Measurements from ENCODE around the gene KCNJ15. TPM values are rescaled to one million over a fixed set of nuclear protein-coding genes. Genes with fewer than 3 reads are reported as not detected.

Gene KCNJ15
- total RNA-seq, 1 experiment from 2014 or later = not detected

GRCh38 chr21:38321568-38321967 is 64.8 kb downstream of the KCNJ15 start:
- Histone ChIP-seq H3K36me3 (ENCODE audit: control insufficient read depth, insufficient read depth, low read length) (no peaks in the 10 kb centered on the region), H3K9me3 (0 out of 2 replicates have a peak, but pooled peaks cover 3% of the 10 kb centered on the region), H3K27me3 (replicated peaks; ENCODE audit: control insufficient read depth, insufficient read depth, low read length) (no peaks in the 10 kb centered on the region), H3K4me1 (no peaks in the 10 kb centered on the region), H3K4me3 (ENCODE audit: low read depth, low read length) (no peak overlapping the region)
- ChIA-PET CTCF (no interaction called here), POLR2A (no interaction called here)
- Mint-ChIP-seq H3K27ac (ENCODE audit: unreplicated experiment) (no peak overlapping the region), H3K27me3 (ENCODE audit: insufficient read depth, unreplicated experiment) (no peaks in the 10 kb centered on the region), H3K36me3 (ENCODE audit: insufficient read depth, unreplicated experiment) (no peaks in the 10 kb centered on the region), H3K9me3 (ENCODE audit: unreplicated experiment) (no peaks in the 10 kb centered on the region), H3K4me1 (ENCODE audit: low read depth, unreplicated experiment) (no peaks in the 10 kb centered on the region), H3K4me3 (ENCODE audit: unreplicated experiment) (no peak overlapping the region)
- DNase-seq = no peak
- no peak for TF ChIP-seq CTCF (IDR thresholded peaks at IDR 0.05; ENCODE audit: insufficient read depth in 1 of 2, low read depth in 1 of 2, low read length in 1 of 2, severe bottlenecking in 1 of 2, unreplicated experiment in 1 of 2)
- intact Hi-C loops (cut with micrococcal nuclease; ENCODE audit: unreplicated experiment) = no loop called here
- BruUV-seq (replicated peaks) = no TSS peak

GRCh38 chr21:38322311-38322950 is 65.6 kb downstream of the KCNJ15 start:
- POLR2A ChIA-PET = no interaction called here
- Mint-ChIP-seq H3K4me3 (ENCODE audit: unreplicated experiment) (no peak overlapping the region), H3K27ac (ENCODE audit: unreplicated experiment) (no peak overlapping the region), H3K4me1 (ENCODE audit: low read depth, unreplicated experiment) (no peaks in the 10 kb centered on the region), H3K9me3 (ENCODE audit: unreplicated experiment) (no peaks in the 10 kb centered on the region), H3K36me3 (ENCODE audit: insufficient read depth, unreplicated experiment) (no peaks in the 10 kb centered on the region), H3K27me3 (ENCODE audit: insufficient read depth, unreplicated experiment) (no peaks in the 10 kb centered on the region)
- Histone ChIP-seq H3K27me3 (replicated peaks; ENCODE audit: control insufficient read depth, insufficient read depth, low read length) (no peaks in the 10 kb centered on the region), H3K9me3 (0 out of 2 replicates have a peak, but pooled peaks cover 3% of the 10 kb centered on the region), H3K4me1 (no peaks in the 10 kb centered on the region), H3K36me3 (ENCODE audit: control insufficient read depth, insufficient read depth, low read length) (no peaks in the 10 kb centered on the region), H3K4me3 (ENCODE audit: low read depth, low read length) (no peak overlapping the region)
- CTCF ChIA-PET = interaction anchor here (1.0 kb wide), 1 partner anchor 135 kb away, joined by 3 read pairs; no protein-coding TSS in a partner anchor
- no peak for DNase-seq
- no TSS peak for BruUV-seq (replicated peaks)
- TF ChIP-seq CTCF (IDR thresholded peaks at IDR 0.05; ENCODE audit: insufficient read depth in 1 of 2, low read depth in 1 of 2, low read length in 1 of 2, severe bottlenecking in 1 of 2, unreplicated experiment in 1 of 2) = no peak
- intact Hi-C loops (cut with micrococcal nuclease; ENCODE audit: unreplicated experiment) = no loop called here

GRCh38 chr21:38323721-38324531 is 67.1 kb downstream of the KCNJ15 start:
- ChIA-PET CTCF (interaction anchor here (1.0 kb wide), 1 partner anchor 136 kb away, joined by 3 read pairs; no protein-coding TSS in a partner anchor), POLR2A (no interaction called here)
- Mint-ChIP-seq H3K36me3 (ENCODE audit: insufficient read depth, unreplicated experiment) (no peaks in the 10 kb centered on the region), H3K9me3 (ENCODE audit: unreplicated experiment) (no peaks in the 10 kb centered on the region), H3K27me3 (ENCODE audit: insufficient read depth, unreplicated experiment) (no peaks in the 10 kb centered on the region), H3K4me1 (ENCODE audit: low read depth, unreplicated experiment) (no peaks in the 10 kb centered on the region), H3K27ac (ENCODE audit: unreplicated experiment) (no peak overlapping the region), H3K4me3 (ENCODE audit: unreplicated experiment) (no peak overlapping the region)
- no peaks in the 10 kb centered on the region for H3K27me3 ChIP-seq (replicated peaks; ENCODE audit: control insufficient read depth, insufficient read depth, low read length)
- H3K36me3 ChIP-seq (ENCODE audit: control insufficient read depth, insufficient read depth, low read length) = no peaks in the 10 kb centered on the region
- H3K4me1 ChIP-seq = no peaks in the 10 kb centered on the region
- DNase-seq = no peak
- no peaks in the 10 kb centered on the region for H3K9me3 ChIP-seq
- BruUV-seq (replicated peaks) = no TSS peak
- H3K4me3 ChIP-seq (ENCODE audit: low read depth, low read length) = no peak overlapping the region
- TF ChIP-seq CTCF (IDR thresholded peaks at IDR 0.05; ENCODE audit: insufficient read depth in 1 of 2, low read depth in 1 of 2, low read length in 1 of 2, severe bottlenecking in 1 of 2, unreplicated experiment in 1 of 2) = no peak
- intact Hi-C loops (cut with micrococcal nuclease; ENCODE audit: unreplicated experiment) = no loop called here
